Endothelial cell of umbilical vein (primary cell): ENCODE measurements around the gene NF1. TPM values are rescaled to one million over a fixed set of nuclear protein-coding genes. Genes with fewer than 3 reads are reported as not detected.

Experiments
- BruUV-seq: library from RNA; stranded (reverse); fragments of 400-500 nt; replicated peaks from 2 replicates; lab custom pipeline; 2021; lab: Mats Ljungman, UMichigan
- CTCF ChIA-PET: fragments of 300-600, 350-600 bp; sonication (Branson Sonifier 250); formaldehyde crosslinking; loops from one replicate; lab custom pipeline; 2021; ENCODE audit warnings: antibody characterized with exemption, inconsistent platforms; lab: Charles Lee
- POLR2A ChIA-PET: fragments of 300-600, 350-600 bp; sonication (Branson Sonifier 250); formaldehyde crosslinking; loops from one replicate; lab custom pipeline; 2021; ENCODE audit warnings: antibody characterized with exemption, inconsistent platforms; lab: Charles Lee
- DNase-seq: peaks from one replicate; pipeline ENCODE4 v3.0.0-alpha.2; 2011; ENCODE audit warnings: low read depth, low spot score
- FAIRE-seq: peaks from 2 replicates; lab custom pipeline; 2011; peaks lifted over from hg19 to GRCh38; lab: Jason Lieb, UNC
- H2AFZ ChIP-seq: 2 replicates; pipeline ENCODE4 v1.6.0; 2012; ENCODE audit warnings: low read depth, low read length, control low read depth, inconsistent platforms
- H3K27ac ChIP-seq: 2 replicates; pipeline ENCODE4 v1.5.1; 2011; ENCODE audit warnings: low read depth, mild to moderate bottlenecking, control low read depth, low read length, moderate library complexity; ENCODE audit not compliant: insufficient read depth
- H3K27me3 ChIP-seq, 2 experiments: 2 replicates each; pipeline versions ENCODE4 v1.6.0 to v1.6.1; 2011; ENCODE audit warnings: low read length in 2 of 2, mixed read lengths in 1 of 2; ENCODE audit not compliant: control insufficient read depth in 2 of 2, insufficient read depth in 2 of 2
- H3K36me3 ChIP-seq, 2 experiments: 2 replicates in 1 of 2; 3 replicates in 1 of 2; pipeline ENCODE4 v1.5.1; 2011; ENCODE audit warnings: low read length in 2 of 2, mild to moderate bottlenecking in 1 of 2, moderate library complexity in 1 of 2; ENCODE audit not compliant: control insufficient read depth in 2 of 2, insufficient read depth in 2 of 2; ENCODE audit errors: extremely low read depth in 1 of 2
- H3K4me1 ChIP-seq: 3 replicates; pipeline ENCODE4 v1.5.1; 2011; ENCODE audit warnings: mild to moderate bottlenecking, low read length; ENCODE audit not compliant: control insufficient read depth, insufficient read depth; ENCODE audit errors: extremely low read depth
- H3K4me2 ChIP-seq: 2 replicates; pipeline ENCODE4 v1.6.1; 2011; ENCODE audit warnings: low read length, control low read depth, mixed read lengths; ENCODE audit not compliant: insufficient read depth
- H3K4me3 ChIP-seq, 3 experiments: fragments of 200-600 bp in 1 of 3; sonication (generic), shearing (Covaris generic) in 1 of 3; replicated peaks in 1 of 3; 2 replicates each; pipeline ENCODE4 v1.5.1; 2011 to 2016; ENCODE audit warnings: control low read depth in 3 of 3, low read length in 3 of 3, mild to moderate bottlenecking in 2 of 3, inconsistent platforms in 1 of 3, low read depth in 1 of 3, moderate library complexity in 1 of 3; ENCODE audit not compliant: insufficient read depth in 1 of 3
- H3K79me2 ChIP-seq: 2 replicates; pipeline ENCODE4 v1.6.0; 2012; ENCODE audit warnings: low read length, inconsistent platforms; ENCODE audit not compliant: control insufficient read depth, insufficient read depth
- H3K9ac ChIP-seq: replicated peaks from 2 replicates; pipeline ENCODE3; 2011; ENCODE audit warnings: low read length, control low read depth; ENCODE audit not compliant: insufficient read depth; ENCODE audit errors: extremely low read depth
- H3K9me1 ChIP-seq: replicated peaks from 3 replicates; pipeline ENCODE4 v1.6.0; 2011; ENCODE audit warnings: mild to moderate bottlenecking, low read length; ENCODE audit not compliant: control insufficient read depth, insufficient read depth; ENCODE audit errors: extremely low read depth
- H3K9me3 ChIP-seq: replicated peaks from 2 replicates; pipeline ENCODE4 v1.5.1; 2012; ENCODE audit warnings: low read length, inconsistent platforms; ENCODE audit not compliant: control insufficient read depth, insufficient read depth
- H4K20me1 ChIP-seq: replicated peaks from 2 replicates; pipeline ENCODE3; 2011; ENCODE audit warnings: mild to moderate bottlenecking, low read length; ENCODE audit not compliant: control insufficient read depth, insufficient read depth; ENCODE audit errors: extremely low read depth
- CTCF ChIP-seq, 2 donors: IDR thresholded peaks; 1 replicate in 1 of 2; 2 replicates in 1 of 2; pipeline ENCODE4 v1.5.1; 2011; ENCODE audit warnings: low read length in 2 of 2, mild to moderate bottlenecking in 2 of 2, moderate library complexity in 2 of 2, control low read depth in 1 of 2, inconsistent platforms in 1 of 2, low read depth in 1 of 2; ENCODE audit not compliant: insufficient read depth in 1 of 2; ENCODE audit errors: extremely low read depth in 1 of 2
- EZH2 ChIP-seq: IDR thresholded peaks from 2 replicates; pipeline ENCODE4 v1.6.1; 2012; ENCODE audit warnings: borderline replicate concordance, low read depth, mild to moderate bottlenecking, moderate library complexity, low read length, inconsistent platforms; ENCODE audit not compliant: severe bottlenecking
- MAX ChIP-seq: IDR thresholded peaks from 2 replicates; pipeline ENCODE4 v1.6.1; 2011; ENCODE audit not compliant: insufficient read depth, insufficient read length
- MYC ChIP-seq: IDR thresholded peaks from one replicate; pipeline ENCODE4 v1.6.1; 2011; ENCODE audit warnings: mild to moderate bottlenecking, low read depth, low read length
- dilution Hi-C: fragments of 300-500 bp; cut with MboI; formaldehyde crosslinking; loops from one replicate; pipeline ENCODE4 v1.15.0; 2019; ENCODE audit warnings: low sequenced_read_pairs; ENCODE audit not compliant: extremely low pct_ligation_motif_present
- intact Hi-C: fragments of 100-400 bp; cut with micrococcal nuclease; formaldehyde crosslinking; loops from one replicate; pipeline ENCODE4 v1.10.0; 2022
- polyA plus RNA-seq, 4 experiments: library from polyadenylated mRNA; depleted of rRNA in 3 of 4; stranded (reverse) in 3 of 4; unstranded in 1 of 4; fragments of >200 nt; gene quantifications; 2 replicates each; pipeline versions ENCODE4 v1.2.1 to v1.2.3, GENCODE V29; 2011 to 2012; ENCODE audit warnings: missing spikeins in 1 of 4
- total RNA-seq: library from RNA; stranded (reverse); gene quantifications from 2 replicates; pipeline ENCODE4 v1.2.3, GENCODE V29; 2021

The NF1 gene
- total and polyA plus RNA-seq, 2 donors (not counting 3 experiments of a cell fraction or from before 2014, with no cell fraction given) = 13.7 to 42.4 TPM

GRCh38 chr17:31391496-31391949, 296.7 kb downstream of the NF1 start, which contains the start of gene RAB11FIP4:
Gene RAB11FIP4, plus strand, starts transcription at chr17:31391675. Its CDS starts 178 bp downstream, at chr17:31391853.
- dilution Hi-C loops = no loop called here
- POLR2A ChIA-PET = no interaction called here
- CTCF ChIA-PET = interaction anchor here (1.3 kb wide), 1 partner anchor 126 kb away, joined by 3 read pairs; no protein-coding TSS in a partner anchor

GRCh38 chr17:31392002-31392855, 297.5 kb downstream of the NF1 start:
- H3K79me2 ChIP-seq = no peaks in the 10 kb centered on the region
- intact Hi-C loops (no loop called here), dilution Hi-C loops (no loop called here)
- no peak overlapping the region for H3K27ac ChIP-seq
- no peaks in the 10 kb centered on the region for H3K9me3 ChIP-seq
- no peaks in the 10 kb centered on the region for H4K20me1 ChIP-seq
- no peaks in the 10 kb centered on the region for H3K36me3 ChIP-seq
- peak overlapping the region in 1 of 3 experiments; percentile 14 for H3K4me3 ChIP-seq
- no TSS peak for BruUV-seq
- H2AFZ ChIP-seq = no peak overlapping the region
- no peak overlapping the region for H3K9ac ChIP-seq
- POLR2A ChIA-PET = no interaction called here
- peaks cover 18 to 22% of the 10 kb centered on the region in 2 experiments for H3K27me3 ChIP-seq
- peak overlapping the region; percentile 12 for H3K4me2 ChIP-seq
- TF ChIP-seq MYC (no peak), EZH2 (peak; percentile 69), CTCF (IDR thresholded peaks at IDR 0.05; ENCODE audit: extremely low read depth in 1 of 2, insufficient read depth in 1 of 2, low read depth in 1 of 2, low read length in 2 of 2) (no peak), MAX (no peak)
- H3K4me1 ChIP-seq = no peaks in the 10 kb centered on the region
- FAIRE-seq = no peak
- no peaks in the 10 kb centered on the region for H3K9me1 ChIP-seq
- DNase-seq = no peak
- CTCF ChIA-PET = no interaction called here

More at GRCh38 chr17:31391496-31391949, 296.7 kb downstream of the NF1 start, which contains the start of gene RAB11FIP4:
- intact Hi-C loops = no loop called here
- FAIRE-seq = no peak
- H3K4me1 ChIP-seq = no peaks in the 10 kb centered on the region
- H3K36me3 ChIP-seq = no peaks in the 10 kb centered on the region
- no peak for TF ChIP-seq MAX
- H4K20me1 ChIP-seq = no peaks in the 10 kb centered on the region
- peaks cover 16 to 22% of the 10 kb centered on the region in 2 experiments for H3K27me3 ChIP-seq
- H3K79me2 ChIP-seq = no peaks in the 10 kb centered on the region
- H3K27ac ChIP-seq = no peak within 1 kb of the TSS
- no peaks in the 10 kb centered on the region for H3K9me1 ChIP-seq
- peak within 1 kb of the TSS in 2 of 3 experiments; percentile 17 to 27 for H3K4me3 ChIP-seq
- no peak for DNase-seq
- BruUV-seq = no TSS peak
- no peak within 1 kb of the TSS for H3K9ac ChIP-seq
- H2AFZ ChIP-seq = no peak within 1 kb of the TSS
- peak within 1 kb of the TSS; percentile 35 for H3K4me2 ChIP-seq
- H3K9me3 ChIP-seq = no peaks in the 10 kb centered on the region
